ENCODE results near the gene TLE6.

Gene TLE6

DNA sequence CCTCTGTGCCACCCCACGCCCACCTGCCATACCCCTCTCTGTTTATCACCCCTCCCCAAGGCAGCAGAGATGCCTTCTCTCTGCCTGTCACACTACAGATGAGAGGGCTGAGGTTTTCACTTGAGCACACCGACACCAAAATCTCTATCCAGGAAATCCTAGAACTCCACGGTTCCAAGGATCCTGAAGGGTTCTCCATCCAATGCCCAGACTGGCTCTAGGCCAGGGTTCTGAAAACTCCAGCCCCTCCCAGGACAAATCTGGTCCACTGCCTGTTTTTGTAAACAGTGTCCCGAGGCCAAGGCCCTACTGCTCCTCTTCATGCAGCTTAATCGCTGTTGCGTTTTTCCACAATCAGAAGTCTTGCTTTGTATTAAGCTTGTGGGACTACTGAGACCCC, 31.6 kb downstream of the TLE6 start:
- no peak for TF ChIP-seq SIN3A (IDR thresholded peaks at IDR 0.05; ENCODE audit: borderline replicate concordance, insufficient read depth, low read length)
- TF ChIP-seq POLR2AphosphoS5 (IDR thresholded peaks at IDR 0.05; ENCODE audit: low read depth, low read length), result no peak
- TF ChIP-seq, protein P1, sequence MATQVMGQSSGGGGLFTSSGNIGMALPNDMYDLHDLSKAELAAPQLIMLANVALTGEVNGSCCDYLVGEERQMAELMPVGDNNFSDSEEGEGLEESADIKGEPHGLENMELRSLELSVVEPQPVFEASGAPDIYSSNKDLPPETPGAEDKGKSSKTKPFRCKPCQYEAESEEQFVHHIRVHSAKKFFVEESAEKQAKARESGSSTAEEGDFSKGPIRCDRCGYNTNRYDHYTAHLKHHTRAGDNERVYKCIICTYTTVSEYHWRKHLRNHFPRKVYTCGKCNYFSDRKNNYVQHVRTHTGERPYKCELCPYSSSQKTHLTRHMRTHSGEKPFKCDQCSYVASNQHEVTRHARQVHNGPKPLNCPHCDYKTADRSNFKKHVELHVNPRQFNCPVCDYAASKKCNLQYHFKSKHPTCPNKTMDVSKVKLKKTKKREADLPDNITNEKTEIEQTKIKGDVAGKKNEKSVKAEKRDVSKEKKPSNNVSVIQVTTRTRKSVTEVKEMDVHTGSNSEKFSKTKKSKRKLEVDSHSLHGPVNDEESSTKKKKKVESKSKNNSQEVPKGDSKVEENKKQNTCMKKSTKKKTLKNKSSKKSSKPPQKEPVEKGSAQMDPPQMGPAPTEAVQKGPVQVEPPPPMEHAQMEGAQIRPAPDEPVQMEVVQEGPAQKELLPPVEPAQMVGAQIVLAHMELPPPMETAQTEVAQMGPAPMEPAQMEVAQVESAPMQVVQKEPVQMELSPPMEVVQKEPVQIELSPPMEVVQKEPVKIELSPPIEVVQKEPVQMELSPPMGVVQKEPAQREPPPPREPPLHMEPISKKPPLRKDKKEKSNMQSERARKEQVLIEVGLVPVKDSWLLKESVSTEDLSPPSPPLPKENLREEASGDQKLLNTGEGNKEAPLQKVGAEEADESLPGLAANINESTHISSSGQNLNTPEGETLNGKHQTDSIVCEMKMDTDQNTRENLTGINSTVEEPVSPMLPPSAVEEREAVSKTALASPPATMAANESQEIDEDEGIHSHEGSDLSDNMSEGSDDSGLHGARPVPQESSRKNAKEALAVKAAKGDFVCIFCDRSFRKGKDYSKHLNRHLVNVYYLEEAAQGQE (IDR thresholded peaks at IDR 0.05; ENCODE audit: insufficient read depth in 1 of 2, low read depth in 2 of 2, low read length in 2 of 2), result no peak

DNA sequence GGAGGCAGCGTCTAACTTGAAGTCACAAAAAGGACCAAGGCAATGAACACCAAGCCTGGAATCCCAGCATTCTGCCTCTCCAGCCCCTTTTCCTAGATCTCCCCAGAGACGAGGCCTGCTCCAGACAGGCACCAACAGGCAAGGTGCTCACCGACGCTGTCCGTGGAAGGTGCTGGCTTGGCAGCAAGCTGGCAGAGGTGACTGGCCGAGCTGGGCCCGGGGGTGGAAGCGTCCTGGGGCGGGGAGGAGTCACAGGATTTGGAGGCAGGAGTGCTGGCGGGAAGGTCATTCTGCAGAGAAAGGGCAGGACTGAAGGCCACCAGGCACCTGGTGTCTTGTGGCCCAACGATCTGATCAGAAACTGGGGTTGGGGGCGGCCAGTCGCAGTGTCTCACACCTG, 33.5 kb downstream of the TLE6 start:
- no peak for TF ChIP-seq POLR2AphosphoS5 (IDR thresholded peaks at IDR 0.05; ENCODE audit: low read depth, low read length)
- no peak for TF ChIP-seq FOXP2 (optimal IDR thresholded peaks at IDR 0.05; ENCODE audit: borderline replicate concordance, extremely low read depth, extremely low read length, insufficient read depth)
- TF ChIP-seq TAF1 (IDR thresholded peaks at IDR 0.05; ENCODE audit: borderline replicate concordance, insufficient read depth, low read length), result no peak
- TF ChIP-seq SIN3A (IDR thresholded peaks at IDR 0.05; ENCODE audit: borderline replicate concordance, insufficient read depth, low read length), result no peak
- TF ChIP-seq, protein P1 (IDR thresholded peaks at IDR 0.05; ENCODE audit: insufficient read depth in 1 of 2, low read depth in 2 of 2, low read length in 2 of 2), result no peak

DNA sequence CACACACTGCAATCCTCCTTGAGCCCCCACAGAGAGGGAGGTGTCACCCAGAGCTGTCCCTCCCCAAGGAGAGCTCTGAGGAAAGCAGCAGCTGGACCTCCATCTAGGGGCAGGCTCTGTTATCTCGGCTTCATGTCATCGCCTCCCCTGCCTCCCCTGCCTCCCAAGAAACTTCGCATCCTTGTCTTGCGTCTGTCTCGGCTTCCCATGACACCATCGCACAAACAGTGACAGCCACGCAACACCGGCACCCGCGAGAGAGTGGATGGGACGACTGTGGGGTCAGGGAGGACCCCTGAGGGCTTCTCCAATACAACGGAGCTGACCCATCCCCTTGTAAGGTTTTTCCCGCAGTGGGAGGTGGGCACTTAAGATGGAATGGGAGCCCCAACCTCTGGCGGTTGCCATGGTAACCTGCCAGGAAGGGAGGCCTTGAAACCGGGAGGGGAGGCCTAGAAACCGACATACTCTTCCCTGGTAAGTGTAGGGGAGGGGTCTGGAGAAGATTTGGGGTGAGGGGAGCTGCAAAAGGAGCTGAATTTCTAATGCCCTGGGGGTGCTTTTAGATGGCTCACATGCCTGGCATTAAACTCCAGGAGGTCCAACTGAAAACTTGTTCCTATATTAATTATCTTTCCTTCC, 35.4 kb downstream of the TLE6 start:
- TF ChIP-seq, protein P1 (IDR thresholded peaks at IDR 0.05; ENCODE audit: insufficient read depth in 1 of 2, low read depth in 2 of 2, low read length in 2 of 2), result no peak
- TF ChIP-seq POLR2AphosphoS5 (IDR thresholded peaks at IDR 0.05; ENCODE audit: low read depth, low read length), result no peak
- TF ChIP-seq FOXP2 (optimal IDR thresholded peaks at IDR 0.05; ENCODE audit: borderline replicate concordance, extremely low read depth, extremely low read length, insufficient read depth), result no peak
- TF ChIP-seq SIN3A (IDR thresholded peaks at IDR 0.05; ENCODE audit: borderline replicate concordance, insufficient read depth, low read length), result no peak
- no peak for TF ChIP-seq TAF1 (IDR thresholded peaks at IDR 0.05; ENCODE audit: borderline replicate concordance, insufficient read depth, low read length)

DNA sequence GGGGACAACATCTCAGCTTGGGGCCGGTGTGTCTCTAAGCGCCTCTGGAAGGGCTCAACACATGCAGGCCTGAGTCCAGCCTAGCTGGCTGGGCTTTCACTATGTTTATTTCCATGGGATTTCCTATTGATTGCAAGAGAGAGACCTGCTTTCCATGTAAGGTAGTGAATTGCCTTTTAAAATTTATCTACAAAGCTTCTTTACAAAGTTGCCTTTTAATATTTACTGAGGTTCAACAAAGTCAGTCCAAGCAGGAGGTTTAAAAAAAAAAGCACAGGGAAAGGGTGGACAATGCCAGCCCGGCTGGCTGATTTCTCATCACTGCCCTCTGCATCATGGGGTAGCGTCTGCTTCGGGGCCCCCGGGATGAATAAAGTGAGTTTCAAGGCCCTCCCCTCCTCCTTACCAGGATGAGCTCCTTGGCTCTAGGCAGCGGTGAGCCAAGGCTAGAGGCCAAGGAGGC, 35.9 kb downstream of the TLE6 start:
- TF ChIP-seq POLR2AphosphoS5 (IDR thresholded peaks at IDR 0.05; ENCODE audit: low read depth, low read length) (no peak), FOXP2 (optimal IDR thresholded peaks at IDR 0.05; ENCODE audit: borderline replicate concordance, extremely low read depth, extremely low read length, insufficient read depth) (no peak), TAF1 (IDR thresholded peaks at IDR 0.05; ENCODE audit: borderline replicate concordance, insufficient read depth, low read length) (no peak), SIN3A (IDR thresholded peaks at IDR 0.05; ENCODE audit: borderline replicate concordance, insufficient read depth, low read length) (no peak)
- TF ChIP-seq, protein P1 (IDR thresholded peaks at IDR 0.05; ENCODE audit: insufficient read depth in 1 of 2, low read depth in 2 of 2, low read length in 2 of 2), result no peak

DNA sequence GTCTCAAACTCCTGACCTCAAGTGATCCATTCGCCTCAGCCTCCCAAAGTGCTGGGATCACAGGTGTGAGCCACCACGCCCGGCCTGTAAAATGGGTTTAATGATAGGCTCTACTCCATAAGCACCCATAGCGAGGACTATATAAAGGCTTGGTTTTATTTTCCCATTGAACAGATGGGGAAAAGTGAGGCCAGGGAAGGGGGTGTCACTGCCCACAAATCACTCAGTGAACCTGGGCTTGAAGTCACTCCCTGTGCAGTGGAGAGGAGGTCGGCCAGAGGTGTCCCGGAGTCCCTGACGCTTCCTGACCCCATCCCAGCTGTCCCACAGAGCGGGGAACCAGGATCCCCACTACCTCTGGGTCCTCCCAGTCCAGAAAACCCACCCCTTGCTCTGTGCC, 36.8 kb downstream of the TLE6 start:
- no peak for TF ChIP-seq SIN3A (IDR thresholded peaks at IDR 0.05; ENCODE audit: borderline replicate concordance, insufficient read depth, low read length)

Data from PFSK-1 (cell line).